SKM-1 (cell line): ENCODE measurements around the gene KCND2.
A peak's percentile ranks its signal among the peaks of the same experiment; 100 is the strongest.
"Not testable (repeated sequence)": the region's sequence is repeated elsewhere in the genome, so short reads cannot be mapped to it uniquely, and the experiment has no call there.

Source experiments
- DNase-seq: peaks from one replicate; lab custom pipeline; 2025; ENCODE audit not compliant: unreplicated experiment; lab: John Stamatoyannopoulos, UW

Gene KCND2

GRCh38 chr7:120691915-120692314 lies 418.9 kb downstream of the KCND2 start:
- DNase-seq = no peak

- DNase-seq = no peak
Observed at GRCh38 chr7:120695848-120696247, 422.9 kb downstream of the KCND2 start.

- DNase-seq = no peak
Observed at GRCh38 chr7:120700796-120701195, 427.8 kb downstream of the KCND2 start.

- not testable (repeated sequence) for DNase-seq
Observed at GRCh38 chr7:120702408-120702807, 429.4 kb downstream of the KCND2 start.

GRCh38 chr7:120703585-120704240 lies 430.7 kb downstream of the KCND2 start:
- DNase-seq = no peak

- no peak for DNase-seq
Observed at GRCh38 chr7:120709252-120709971, 436.4 kb downstream of the KCND2 start.

- DNase-seq = no peak
Observed at GRCh38 chr7:120709972-120710320, 437.0 kb downstream of the KCND2 start.

GRCh38 chr7:120714945-120715344 lies 442.0 kb downstream of the KCND2 start:
- no peak for DNase-seq

- DNase-seq = no peak
Observed at GRCh38 chr7:120716307-120716706, 443.3 kb downstream of the KCND2 start.

- no peak for DNase-seq
Observed at GRCh38 chr7:120717166-120717565, 444.2 kb downstream of the KCND2 start.

GRCh38 chr7:120718361-120718760 lies 445.4 kb downstream of the KCND2 start:
- no peak for DNase-seq

GRCh38 chr7:120720317-120720716 lies 447.3 kb downstream of the KCND2 start:
- DNase-seq = no peak

- no peak for DNase-seq
Observed at GRCh38 chr7:120723465-120724385, 450.8 kb downstream of the KCND2 start.

GRCh38 chr7:120724448-120724847 lies 451.5 kb downstream of the KCND2 start:
- DNase-seq = no peak

- DNase-seq = no peak
Observed at GRCh38 chr7:120724955-120725354, 452.0 kb downstream of the KCND2 start.

GRCh38 chr7:120725376-120726039 lies 452.5 kb downstream of the KCND2 start:
- DNase-seq = peak; percentile 8

- no peak for DNase-seq
Observed at GRCh38 chr7:120729245-120729644, 456.3 kb downstream of the KCND2 start.

GRCh38 chr7:120731271-120731670 lies 458.3 kb downstream of the KCND2 start:
- DNase-seq = no peak

GRCh38 chr7:120732256-120732655 lies 459.3 kb downstream of the KCND2 start:
- no peak for DNase-seq

- no peak for DNase-seq
Observed at GRCh38 chr7:120733143-120733542, 460.2 kb downstream of the KCND2 start.

GRCh38 chr7:120733835-120734234 lies 460.9 kb downstream of the KCND2 start:
- DNase-seq = no peak
